Kidney epithelial cell (primary cell): ENCODE measurements around the gene RBM4B. TPM values are rescaled to one million over a fixed set of nuclear protein-coding genes. Genes with fewer than 3 reads are reported as not detected.

ENCODE experiments used
- DNase-seq: peaks from one replicate; pipeline ENCODE4 v3.0.0-alpha.2; 2010; ENCODE audit warnings: low read depth
- H3K27me3 ChIP-seq: 2 replicates; pipeline ENCODE4 v1.6.0; 2011; ENCODE audit warnings: low read length; ENCODE audit not compliant: control insufficient read depth, insufficient read depth
- H3K36me3 ChIP-seq: 2 replicates; pipeline ENCODE4 v1.5.1; 2011; ENCODE audit warnings: low read length; ENCODE audit not compliant: control insufficient read depth, insufficient read depth
- H3K4me3 ChIP-seq: 2 replicates; pipeline ENCODE4 v1.5.1; 2011; ENCODE audit warnings: low read depth, mild to moderate bottlenecking, control low read depth, low read length
- CTCF ChIP-seq: IDR thresholded peaks from 2 replicates; pipeline ENCODE4 v1.5.1; 2011; ENCODE audit warnings: mild to moderate bottlenecking, moderate library complexity, low read length, control low read depth, inconsistent platforms; ENCODE audit not compliant: insufficient read depth, poor library complexity, severe bottlenecking
- total RNA-seq: library from RNA; depleted of rRNA; stranded (reverse); fragments of >200 nt; gene quantifications from 2 replicates; pipeline ENCODE4 v1.2.3, GENCODE V29; 2015

Gene RBM4B
- total RNA-seq, 1 donor from 2014 or later = 17.4 TPM

- no peak for TF ChIP-seq CTCF
- Histone ChIP-seq H3K27me3 (no peaks in the 10 kb centered on the region), H3K4me3 (no peak overlapping the region), H3K36me3 (no peaks in the 10 kb centered on the region)
- no peak for DNase-seq
Observed at GRCh38 chr11:66721939-66722338, 44.3 kb upstream of the RBM4B start.

- no peak for DNase-seq
- H3K27me3 ChIP-seq = no peaks in the 10 kb centered on the region
- H3K4me3 ChIP-seq = no peak overlapping the region
- no peaks in the 10 kb centered on the region for H3K36me3 ChIP-seq
- no peak for TF ChIP-seq CTCF
Observed at GRCh38 chr11:66720899-66721470, 43.3 kb upstream of the RBM4B start.

- Histone ChIP-seq H3K27me3 (no peaks in the 10 kb centered on the region), H3K4me3 (peak overlapping the region; percentile 15), H3K36me3 (no peaks in the 10 kb centered on the region)
- no peak for TF ChIP-seq CTCF
- peak; percentile 86 for DNase-seq
Observed at GRCh38 chr11:66720223-66720898, 42.7 kb upstream of the RBM4B start.

- no peaks in the 10 kb centered on the region for H3K27me3 ChIP-seq
- no peak for TF ChIP-seq CTCF
- H3K4me3 ChIP-seq = no peak overlapping the region
- H3K36me3 ChIP-seq = peaks cover 1% of the 10 kb centered on the region
- no peak for DNase-seq
Observed at GRCh38 chr11:66719111-66719872, 41.6 kb upstream of the RBM4B start.

- DNase-seq = no peak
- TF ChIP-seq CTCF = no peak
- H3K4me3 ChIP-seq = no peak overlapping the region
- peaks cover 1% of the 10 kb centered on the region for H3K36me3 ChIP-seq
- H3K27me3 ChIP-seq = no peaks in the 10 kb centered on the region
Observed at GRCh38 chr11:66718320-66718971, 40.8 kb upstream of the RBM4B start.
